K562 (cell line): Measurements from ENCODE around the gene SLX9. TPM values are rescaled to one million over a fixed set of nuclear protein-coding genes. Genes with fewer than 3 reads are reported as not detected.

Source experiments
- ATAC-seq: fragments of 200-7000 bp; cut with Tn5 transposase; 3 replicates; pipeline ENCODE4 v1.9.1; 2020; ENCODE audit warnings: moderate library complexity
- BruUV-seq: library from RNA; stranded (reverse); fragments of 400-500 nt; replicated peaks from 2 replicates; lab custom pipeline; 2021; lab: Mats Ljungman, UMichigan
- CTCF ChIA-PET: fragments of 300-600 bp; formaldehyde crosslinking; extraction: SDS; loops from one replicate; lab custom pipeline; 2021; ENCODE audit warnings: low intra/inter-chr PET ratio; lab: Yijun Ruan, JAX
- POLR2A ChIA-PET: fragments of 300-600, 350-650 bp; sonication (Branson Sonifier 250); formaldehyde crosslinking; extraction: SDS; loops from one replicate; lab custom pipeline; 2021; ENCODE audit warnings: antibody characterized with exemption, inconsistent platforms; lab: Yijun Ruan, JAX
- DNase-seq, 4 experiments: peaks; one replicate each; pipeline versions ENCODE4 v3.0.0 to v3.0.0-alpha.2; 2011 to 2018; ENCODE audit warnings: low spot score in 3 of 4, mixed read lengths in 3 of 4; ENCODE audit errors: extremely low read depth in 1 of 4
- FAIRE-seq: peaks from 2 replicates; lab custom pipeline; 2011; peaks lifted over from hg19 to GRCh38; lab: Jason Lieb, UNC
- H2AFZ ChIP-seq: 2 replicates; pipeline ENCODE4 v1.6.0; 2011; ENCODE audit warnings: low read depth, low read length, control low read depth, inconsistent platforms
- H3K27ac ChIP-seq: fragments of 200-600 bp; 3 replicates; pipeline ENCODE4 v1.8.0; 2011; ENCODE audit warnings: low read depth, mild to moderate bottlenecking, control low read depth, inconsistent platforms, low read length, moderate library complexity, mixed read lengths; ENCODE audit errors: extremely low read depth
- H3K27me3 ChIP-seq, 2 experiments: fragments of 300-600 bp in 1 of 2; 2 replicates in 1 of 2; 3 replicates in 1 of 2; pipeline versions ENCODE4 v1.6.0 to v1.8.0; 2011; ENCODE audit warnings: inconsistent platforms in 2 of 2, low read length in 2 of 2, mild to moderate bottlenecking in 1 of 2, mixed read lengths in 1 of 2, moderate library complexity in 1 of 2; ENCODE audit not compliant: control insufficient read depth in 2 of 2, insufficient read depth in 2 of 2
- H3K36me3 ChIP-seq: fragments of 300-600 bp; 3 replicates; pipeline ENCODE4 v1.8.0; 2011; ENCODE audit warnings: mild to moderate bottlenecking, low read length, inconsistent platforms; ENCODE audit not compliant: control insufficient read depth, insufficient read depth
- H3K4me1 ChIP-seq, 2 experiments: fragments of 200-600 bp in 1 of 2; replicated peaks in 1 of 2; 2 replicates in 1 of 2; 3 replicates in 1 of 2; pipeline versions ENCODE4 v1.5.1 to v1.8.0; 2011; ENCODE audit warnings: inconsistent platforms in 2 of 2, low read length in 2 of 2, mild to moderate bottlenecking in 1 of 2, mixed read lengths in 1 of 2, moderate library complexity in 1 of 2; ENCODE audit not compliant: control insufficient read depth in 2 of 2, insufficient read depth in 2 of 2
- H3K4me2 ChIP-seq: 2 replicates; pipeline ENCODE4 v1.6.1; 2011; ENCODE audit warnings: low read length, control low read depth, inconsistent platforms, mixed read lengths; ENCODE audit not compliant: insufficient read depth
- H3K4me3 ChIP-seq: fragments of 200-600 bp; sonication (generic), shearing (Covaris generic); 2 replicates; pipeline ENCODE4 v1.5.1; 2016; ENCODE audit warnings: control low read depth, inconsistent platforms
- H3K79me2 ChIP-seq: fragments of 200-600 bp; 3 replicates; pipeline ENCODE4 v1.8.0; 2011; ENCODE audit warnings: low read length, inconsistent platforms; ENCODE audit not compliant: control insufficient read depth, insufficient read depth
- H3K9ac ChIP-seq, 2 experiments: 2 replicates each; pipeline versions ENCODE4 v1.6.0 to v1.6.1; 2011; ENCODE audit warnings: low read depth in 2 of 2, low read length in 2 of 2, control low read depth in 1 of 2, inconsistent platforms in 1 of 2, mild to moderate bottlenecking in 1 of 2, mixed read lengths in 1 of 2; ENCODE audit not compliant: insufficient read depth in 1 of 2
- H3K9me1 ChIP-seq: one replicate; pipeline ENCODE4 v1.6.0; 2011; ENCODE audit warnings: inconsistent platforms, mild to moderate bottlenecking, low read length, moderate library complexity; ENCODE audit not compliant: control insufficient read depth, insufficient read depth
- H3K9me3 ChIP-seq: replicated peaks from 2 replicates; pipeline ENCODE4 v1.5.1; 2011; ENCODE audit warnings: low read depth, low read length, inconsistent platforms; ENCODE audit not compliant: control insufficient read depth, insufficient read depth
- H4K20me1 ChIP-seq: replicated peaks from 2 replicates; pipeline ENCODE4 v1.6.1; 2011; ENCODE audit warnings: low read length, inconsistent platforms, mixed read lengths; ENCODE audit not compliant: control insufficient read depth, insufficient read depth
- C11orf30 ChIP-seq: fragments of 450-650 bp; IDR thresholded peaks from 2 replicates; pipeline ENCODE4 v1.6.1; 2016; ENCODE audit warnings: low read depth, mild to moderate bottlenecking
- CAMTA2 ChIP-seq: fragments of 250-450 bp; sonication (Bioruptor Pico); conservative IDR thresholded peaks from 2 replicates; pipeline ENCODE4 v1.5.1; 2022
- CBX5 ChIP-seq: IDR thresholded peaks from 2 replicates; pipeline ENCODE4 v1.6.1; 2014; ENCODE audit warnings: low read depth, borderline replicate concordance
- GATAD2A ChIP-seq: fragments of 450-650 bp; IDR thresholded peaks from 2 replicates; pipeline ENCODE4 v1.6.1; 2017
- GTF2F1 ChIP-seq: IDR thresholded peaks from 2 replicates; pipeline ENCODE4 v1.6.1; 2011; ENCODE audit warnings: low read depth, low read length, improper control_type of control experiment
- MAFF ChIP-seq: IDR thresholded peaks from 2 replicates; pipeline ENCODE4 v1.6.1; 2012; ENCODE audit warnings: low read length, improper control_type of control experiment
- MAFG ChIP-seq: fragments of 450-650 bp; conservative IDR thresholded peaks from 2 replicates; pipeline ENCODE4 v1.6.1; 2016; ENCODE audit warnings: missing genetic modification characterization, missing compliant biosample characterization
- MAFK ChIP-seq: IDR thresholded peaks from 2 replicates; pipeline ENCODE4 v1.6.1; 2011; ENCODE audit warnings: low read length, improper control_type of control experiment
- POU5F1 ChIP-seq: fragments of 150-350 bp; IDR thresholded peaks from 2 replicates; pipeline ENCODE4 v1.6.1; 2014; ENCODE audit warnings: borderline replicate concordance, low read length, low read depth, mild to moderate bottlenecking; ENCODE audit not compliant: partially characterized antibody
- ZKSCAN8 ChIP-seq: fragments of 200-800 bp; sonication (Bioruptor generic); IDR thresholded peaks from 2 replicates; pipeline ENCODE4 v1.6.1; 2016; ENCODE audit warnings: missing genetic modification characterization, missing compliant biosample characterization
- ZNF316 ChIP-seq: fragments of 450-650 bp; IDR thresholded peaks from 2 replicates; pipeline ENCODE4 v1.6.1; 2016
- ZNF324 ChIP-seq: fragments of 250-450 bp; sonication (Bioruptor Pico); IDR thresholded peaks from 2 replicates; pipeline ENCODE4 v1.4.0; 2020; ENCODE audit warnings: mild to moderate bottlenecking
- ZNF76 ChIP-seq: fragments of 250-450 bp; sonication (Bioruptor Pico); IDR thresholded peaks from 2 replicates; pipeline ENCODE4 v1.4.0; 2020; ENCODE audit warnings: mild to moderate bottlenecking, moderate library complexity, borderline replicate concordance
- WGBS: fragments of 100-300 bp; shearing (Covaris generic); methylation state at CpG from one replicate; pipeline ENCODE4 v1.1.6; 2016; ENCODE audit warnings: low coverage, mixed read lengths; ENCODE audit not compliant: insufficient coverage; ENCODE audit errors: missing lambda C conversion rate; 5-methylcytosine and 5-hydroxymethylcytosine counted together
- in situ Hi-C: fragments of 300-500 bp; cut with MboI; formaldehyde crosslinking; loops from 4 replicates; pipeline ENCODE4 v1.15.0; 2018; ENCODE audit warnings: inconsistent platforms, mixed read lengths
- intact Hi-C: fragments of 100-400 bp; cut with micrococcal nuclease; formaldehyde crosslinking; loops from 2 replicates; pipeline ENCODE4 v1.14.2; 2022
- polyA plus RNA-seq, 8 experiments: library from polyadenylated mRNA; depleted of rRNA in 4 of 8; stranded (reverse) in 5 of 8; unstranded in 3 of 8; fragments of >200 nt; fragmentation: Nextera tagmentation in 2 of 8; fragmentation: Illumina TruSeq in 1 of 8; extraction: Ambion mirVana in 2 of 8; extraction: Trizol in 1 of 8; gene quantifications; 2 replicates each; pipeline versions ENCODE4 v1.2.1 to v1.2.3, GENCODE V29; 2011 to 2014; ENCODE audit warnings: inconsistent platforms in 1 of 8, missing spikeins in 1 of 8
- total RNA-seq, 7 experiments: library from RNA; depleted of rRNA in 6 of 7; stranded (reverse); fragments of >200 nt in 6 of 7; fragmentation: Illumina TruSeq in 2 of 7; extraction: Trizol in 2 of 7; gene quantifications; 2 replicates each; pipeline versions ENCODE4 v1.2.1 to v1.2.3, GENCODE V29; 2011 to 2021; ENCODE audit warnings: low replicate concordance in 1 of 7
- TF ChIP-seq, protein P1 (sequence below): sonication (generic); formaldehyde crosslinking; IDR thresholded peaks from 2 replicates; pipeline ENCODE4 v1.8.0; 2022; ENCODE audit warnings: missing genetic modification reagents, mild to moderate bottlenecking, borderline replicate concordance
- TF ChIP-seq, protein P2 (sequence below): sonication (generic); formaldehyde crosslinking; IDR thresholded peaks from 2 replicates; pipeline ENCODE4 v1.8.1; 2023; ENCODE audit warnings: mild to moderate bottlenecking, missing genetic modification reagents
- TF ChIP-seq, protein P3 (sequence below): fragments of 250-450 bp; sonication (Bioruptor Pico); IDR thresholded peaks from 2 replicates; pipeline ENCODE4 v1.4.0; 2020
- TF ChIP-seq, protein P4 (sequence below): sonication (generic); formaldehyde crosslinking; IDR thresholded peaks from 2 replicates; pipeline ENCODE4 v1.8.1; 2022; ENCODE audit warnings: missing genetic modification reagents

SLX9 gene
- total and polyA plus RNA-seq, 9 of the 15 experiments (the other 6 are each of a cell fraction or from before 2014, with no cell fraction given), result 1.2 to 75.5 (median 16.5) TPM

- Histone ChIP-seq H3K4me3 (no peak overlapping the region), H3K9me1 (no peaks in the 10 kb centered on the region), H3K4me2 (no peak overlapping the region), H4K20me1 (no peaks in the 10 kb centered on the region; the same call in 1 of the 2 replicates), H3K27me3 (peaks cover 33 to 69% of the 10 kb centered on the region in 2 experiments; a peak in 4 of 5 replicates), H3K36me3 (no peaks in the 10 kb centered on the region), H3K4me1 (peaks cover 0 to 35% of the 10 kb centered on the region in 2 experiments; a peak in 2 of 5 replicates), H3K9ac (0 out of 4 replicates have a peak overlapping the region, but pooled peaks of 1 of the 2 experiments have one; percentile 31), H3K27ac (no peak overlapping the region), H3K9me3 (peaks cover 4% of the 10 kb centered on the region; the same call in 1 of the 2 replicates), H2AFZ (0 out of 2 replicates have a peak overlapping the region, but pooled peaks have one; percentile 17), H3K79me2 (no peaks in the 10 kb centered on the region)
- intact Hi-C loops (no loop called here), in situ Hi-C loops (no loop called here)
- 31% methylated on average over 30 of the region's 31 CpGs for WGBS
- DNase-seq, result no peak
- ChIA-PET POLR2A (interaction anchor here (0.7 kb wide), 1 partner anchor 105 kb away, joined by 3 read pairs; no protein-coding TSS in a partner anchor), CTCF (no interaction called here)
- BruUV-seq, result no TSS peak
- TF ChIP-seq GATAD2A (no peak), ZKSCAN8 (no peak), CBX5 (no peak), ZNF324 (no peak), MAFK (peak; percentile 75), ZNF76 (CRISPR knock-in tag) (no peak), MAFF (peak; percentile 77), MAFG (tag) (peak; percentile 90), GTF2F1 (no peak), C11orf30 (peak; percentile 88), ZNF316 (peak; percentile 94), POU5F1 (no peak), CAMTA2 (CRISPR knock-in tag) (no peak)
- TF ChIP-seq, protein P1, sequence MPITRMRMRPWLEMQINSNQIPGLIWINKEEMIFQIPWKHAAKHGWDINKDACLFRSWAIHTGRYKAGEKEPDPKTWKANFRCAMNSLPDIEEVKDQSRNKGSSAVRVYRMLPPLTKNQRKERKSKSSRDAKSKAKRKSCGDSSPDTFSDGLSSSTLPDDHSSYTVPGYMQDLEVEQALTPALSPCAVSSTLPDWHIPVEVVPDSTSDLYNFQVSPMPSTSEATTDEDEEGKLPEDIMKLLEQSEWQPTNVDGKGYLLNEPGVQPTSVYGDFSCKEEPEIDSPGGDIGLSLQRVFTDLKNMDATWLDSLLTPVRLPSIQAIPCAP (CRISPR knock-in tag), result no peak
- TF ChIP-seq, protein P2, sequence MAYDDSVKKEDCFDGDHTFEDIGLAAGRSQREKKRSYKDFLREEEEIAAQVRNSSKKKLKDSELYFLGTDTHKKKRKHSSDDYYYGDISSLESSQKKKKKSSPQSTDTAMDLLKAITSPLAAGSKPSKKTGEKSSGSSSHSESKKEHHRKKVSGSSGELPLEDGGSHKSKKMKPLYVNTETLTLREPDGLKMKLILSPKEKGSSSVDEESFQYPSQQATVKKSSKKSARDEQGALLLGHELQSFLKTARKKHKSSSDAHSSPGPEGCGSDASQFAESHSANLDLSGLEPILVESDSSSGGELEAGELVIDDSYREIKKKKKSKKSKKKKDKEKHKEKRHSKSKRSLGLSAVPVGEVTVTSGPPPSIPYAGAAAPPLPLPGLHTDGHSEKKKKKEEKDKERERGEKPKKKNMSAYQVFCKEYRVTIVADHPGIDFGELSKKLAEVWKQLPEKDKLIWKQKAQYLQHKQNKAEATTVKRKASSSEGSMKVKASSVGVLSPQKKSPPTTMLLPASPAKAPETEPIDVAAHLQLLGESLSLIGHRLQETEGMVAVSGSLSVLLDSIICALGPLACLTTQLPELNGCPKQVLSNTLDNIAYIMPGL, result no peak
- TF ChIP-seq, protein P3, sequence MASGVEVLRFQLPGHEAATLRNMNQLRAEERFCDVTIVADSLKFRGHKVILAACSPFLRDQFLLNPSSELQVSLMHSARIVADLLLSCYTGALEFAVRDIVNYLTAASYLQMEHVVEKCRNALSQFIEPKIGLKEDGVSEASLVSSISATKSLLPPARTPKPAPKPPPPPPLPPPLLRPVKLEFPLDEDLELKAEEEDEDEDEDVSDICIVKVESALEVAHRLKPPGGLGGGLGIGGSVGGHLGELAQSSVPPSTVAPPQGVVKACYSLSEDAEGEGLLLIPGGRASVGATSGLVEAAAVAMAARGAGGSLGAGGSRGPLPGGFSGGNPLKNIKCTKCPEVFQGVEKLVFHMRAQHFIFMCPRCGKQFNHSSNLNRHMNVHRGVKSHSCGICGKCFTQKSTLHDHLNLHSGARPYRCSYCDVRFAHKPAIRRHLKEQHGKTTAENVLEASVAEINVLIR (CRISPR knock-in tag), result no peak
- TF ChIP-seq, protein P4, sequence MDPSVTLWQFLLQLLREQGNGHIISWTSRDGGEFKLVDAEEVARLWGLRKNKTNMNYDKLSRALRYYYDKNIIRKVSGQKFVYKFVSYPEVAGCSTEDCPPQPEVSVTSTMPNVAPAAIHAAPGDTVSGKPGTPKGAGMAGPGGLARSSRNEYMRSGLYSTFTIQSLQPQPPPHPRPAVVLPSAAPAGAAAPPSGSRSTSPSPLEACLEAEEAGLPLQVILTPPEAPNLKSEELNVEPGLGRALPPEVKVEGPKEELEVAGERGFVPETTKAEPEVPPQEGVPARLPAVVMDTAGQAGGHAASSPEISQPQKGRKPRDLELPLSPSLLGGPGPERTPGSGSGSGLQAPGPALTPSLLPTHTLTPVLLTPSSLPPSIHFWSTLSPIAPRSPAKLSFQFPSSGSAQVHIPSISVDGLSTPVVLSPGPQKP (CRISPR knock-in tag), result no peak
- FAIRE-seq, result no peak
- ATAC-seq, result no peak; the same call in none of the 3 replicates
These were observed 81.9 kb downstream of the SLX9 start for GRCh38 chr21:45021428-45022347.
